Measurements from ENCODE around the gene GCAT. TPM values are rescaled to one million over a fixed set of nuclear protein-coding genes. Genes with fewer than 3 reads are reported as not detected.

The GCAT gene
- total RNA-seq, 4 donors from 2014 or later = 14.3 to 22.5 (median 20.7) TPM

DNA sequence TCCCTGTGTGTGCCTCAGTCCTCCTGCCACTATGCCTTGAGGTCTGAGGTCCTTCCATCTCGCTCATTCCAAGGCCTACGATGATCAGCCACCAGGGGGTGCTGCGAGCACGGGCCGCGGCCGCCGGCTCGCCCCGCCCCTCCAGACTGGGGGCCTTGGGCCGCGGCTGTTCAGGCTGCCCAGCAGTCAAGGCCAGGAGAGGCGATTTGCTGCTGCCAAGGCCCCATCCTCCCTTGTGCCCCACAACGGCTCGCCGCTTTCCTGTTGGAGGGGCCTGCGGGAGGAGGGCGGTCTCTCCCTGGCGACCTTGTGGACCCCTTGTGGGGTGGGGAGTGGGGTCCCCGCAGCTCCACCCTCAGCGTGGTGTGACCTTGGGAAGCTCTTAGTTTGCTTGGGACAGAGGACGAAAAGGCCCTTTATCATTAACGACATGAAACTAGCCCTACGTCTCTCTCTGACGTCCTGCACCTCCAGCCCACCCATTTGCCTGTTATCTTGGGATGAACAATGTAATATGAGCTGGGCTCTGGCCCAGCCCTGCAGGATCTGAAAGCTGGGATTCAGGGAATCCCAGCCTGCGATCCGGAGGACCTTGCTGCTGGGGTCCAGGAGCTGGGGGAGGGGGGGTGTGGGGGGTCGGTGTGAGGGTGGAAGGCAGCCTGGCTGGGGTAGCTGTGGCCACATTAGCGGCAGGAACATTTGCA lies 10.1 kb downstream of the GCAT start:
- H3K27me3 ChIP-seq = peaks cover 0 to 40% (median 0%) of the 10 kb centered on the region in 4 donors
- intact Hi-C loops (cut with DNase I) = loop anchor here (5.0 kb wide), 1 partner anchor 44 kb away; no protein-coding TSS in a partner anchor
- WGBS, 2 donors = 10% methylated on average over 6 of the region's 29 CpGs; no CpG with 5 or more reads in 1 of the 2 donors
- peak overlapping the region in 3 of 4 donors; percentile 35 to 67 (median 42) for H3K4me3 ChIP-seq
- peaks cover 0 to 42% (median 0%) of the 10 kb centered on the region in 3 donors for H3K36me3 ChIP-seq
- TF ChIP-seq POLR2A (IDR thresholded peaks at IDR 0.05) = no peak
- TF ChIP-seq, protein P1, sequence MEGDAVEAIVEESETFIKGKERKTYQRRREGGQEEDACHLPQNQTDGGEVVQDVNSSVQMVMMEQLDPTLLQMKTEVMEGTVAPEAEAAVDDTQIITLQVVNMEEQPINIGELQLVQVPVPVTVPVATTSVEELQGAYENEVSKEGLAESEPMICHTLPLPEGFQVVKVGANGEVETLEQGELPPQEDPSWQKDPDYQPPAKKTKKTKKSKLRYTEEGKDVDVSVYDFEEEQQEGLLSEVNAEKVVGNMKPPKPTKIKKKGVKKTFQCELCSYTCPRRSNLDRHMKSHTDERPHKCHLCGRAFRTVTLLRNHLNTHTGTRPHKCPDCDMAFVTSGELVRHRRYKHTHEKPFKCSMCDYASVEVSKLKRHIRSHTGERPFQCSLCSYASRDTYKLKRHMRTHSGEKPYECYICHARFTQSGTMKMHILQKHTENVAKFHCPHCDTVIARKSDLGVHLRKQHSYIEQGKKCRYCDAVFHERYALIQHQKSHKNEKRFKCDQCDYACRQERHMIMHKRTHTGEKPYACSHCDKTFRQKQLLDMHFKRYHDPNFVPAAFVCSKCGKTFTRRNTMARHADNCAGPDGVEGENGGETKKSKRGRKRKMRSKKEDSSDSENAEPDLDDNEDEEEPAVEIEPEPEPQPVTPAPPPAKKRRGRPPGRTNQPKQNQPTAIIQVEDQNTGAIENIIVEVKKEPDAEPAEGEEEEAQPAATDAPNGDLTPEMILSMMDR (IDR thresholded peaks at IDR 0.05) = peak; percentile 90 to 97 (median 95)
- peak overlapping the region in 2 of 4 donors; percentile 42 to 45 for H3K27ac ChIP-seq
- H3K4me1 ChIP-seq = peaks cover 15 to 25% (median 18%) of the 10 kb centered on the region in 3 donors
- H3K9me3 ChIP-seq = no peaks in the 10 kb centered on the region
- DNase-seq = no peak

DNA sequence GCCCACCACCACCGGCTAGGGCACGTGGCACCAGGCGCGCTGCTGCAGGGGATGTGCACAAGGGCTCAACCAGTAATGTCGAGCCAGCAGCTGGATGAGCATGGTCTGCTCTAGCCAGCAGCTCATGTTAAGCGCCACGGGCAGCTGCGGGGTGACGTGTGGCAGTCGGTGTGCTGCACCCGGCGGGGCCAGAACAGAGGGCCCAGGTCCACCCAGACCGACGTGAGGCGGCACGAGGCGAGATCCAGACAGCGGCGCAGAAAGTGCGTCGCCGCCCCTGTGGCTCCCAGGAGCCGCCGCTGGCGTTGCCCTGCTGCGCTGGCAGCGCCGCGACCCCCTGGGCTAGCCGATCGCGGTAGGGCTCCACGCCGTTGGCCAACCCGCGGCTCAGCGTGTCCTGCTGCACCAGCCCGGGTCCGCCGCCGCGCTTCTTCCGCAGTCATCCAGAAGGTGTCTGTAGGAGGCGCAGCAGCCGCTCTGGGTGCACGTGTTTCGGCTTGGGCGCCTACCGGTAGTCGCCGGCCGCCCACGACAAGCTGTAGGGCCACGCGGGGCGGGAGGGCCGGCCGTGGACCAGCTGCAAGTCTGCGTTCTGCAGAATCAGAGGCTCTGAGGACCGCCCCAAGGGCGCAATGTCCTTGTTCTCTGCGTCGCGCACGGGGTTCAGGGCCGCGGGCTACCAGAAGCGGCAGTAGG lies 10.8 kb downstream of the GCAT start:
- peaks cover 0 to 35% (median 0%) of the 10 kb centered on the region in 3 donors for H3K36me3 ChIP-seq
- peaks cover 0 to 47% (median 0%) of the 10 kb centered on the region in 4 donors for H3K27me3 ChIP-seq
- TF ChIP-seq, protein P1 (IDR thresholded peaks at IDR 0.05) = peak in 5 of 6 experiments; percentile 34 to 54 (median 39)
- no peak for TF ChIP-seq POLR2A (IDR thresholded peaks at IDR 0.05)
- H3K27ac ChIP-seq = no peak overlapping the region
- 6% methylated on average over 35 of the region's 68 CpGs; no CpG with 5 or more reads in 1 of the 2 donors for WGBS, 2 donors
- peak overlapping the region; percentile 10 to 67 (median 38) for H3K4me3 ChIP-seq
- intact Hi-C loops (cut with DNase I) = loop anchor here (5.0 kb wide), 1 partner anchor 44 kb away; no protein-coding TSS in a partner anchor
- no peaks in the 10 kb centered on the region for H3K9me3 ChIP-seq
- no peak for DNase-seq
- H3K4me1 ChIP-seq = peaks cover 15 to 25% (median 18%) of the 10 kb centered on the region in 3 donors

DNA sequence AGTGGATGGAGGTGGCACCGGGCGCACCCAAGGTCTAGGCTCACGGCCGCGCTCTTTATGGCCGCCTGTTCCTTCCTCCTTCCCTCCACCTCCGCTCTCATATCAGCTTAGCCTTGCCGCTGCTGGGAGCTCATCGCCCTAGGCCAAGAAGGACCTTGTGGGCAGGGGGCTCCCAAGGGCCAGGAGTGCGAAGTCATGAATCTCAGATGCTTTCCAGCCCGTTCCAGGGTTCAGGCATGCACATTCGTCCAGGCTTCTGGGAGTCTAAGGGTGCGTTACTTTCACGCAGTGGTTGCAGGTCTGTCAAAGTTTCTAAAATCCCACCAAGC lies 11.3 kb downstream of the GCAT start:
- H3K36me3 ChIP-seq = peaks cover 0 to 30% (median 0%) of the 10 kb centered on the region in 3 donors
- H3K9me3 ChIP-seq = no peaks in the 10 kb centered on the region
- intact Hi-C loops (cut with DNase I) = loop anchor here (5.0 kb wide), 1 partner anchor 43 kb away; no protein-coding TSS in a partner anchor
- H3K27ac ChIP-seq = no peak overlapping the region
- WGBS, 2 donors = 18 to 28% methylated on average over 8 to 14 of the region's 14 CpGs
- H3K4me3 ChIP-seq = peak overlapping the region; percentile 10 to 67 (median 38)
- TF ChIP-seq POLR2A (IDR thresholded peaks at IDR 0.05) = no peak
- TF ChIP-seq, protein P1 (IDR thresholded peaks at IDR 0.05) = no peak
- H3K4me1 ChIP-seq = peaks cover 15 to 26% (median 19%) of the 10 kb centered on the region in 3 donors
- DNase-seq = no peak
- peaks cover 0 to 52% (median 0%) of the 10 kb centered on the region in 4 donors for H3K27me3 ChIP-seq

DNA sequence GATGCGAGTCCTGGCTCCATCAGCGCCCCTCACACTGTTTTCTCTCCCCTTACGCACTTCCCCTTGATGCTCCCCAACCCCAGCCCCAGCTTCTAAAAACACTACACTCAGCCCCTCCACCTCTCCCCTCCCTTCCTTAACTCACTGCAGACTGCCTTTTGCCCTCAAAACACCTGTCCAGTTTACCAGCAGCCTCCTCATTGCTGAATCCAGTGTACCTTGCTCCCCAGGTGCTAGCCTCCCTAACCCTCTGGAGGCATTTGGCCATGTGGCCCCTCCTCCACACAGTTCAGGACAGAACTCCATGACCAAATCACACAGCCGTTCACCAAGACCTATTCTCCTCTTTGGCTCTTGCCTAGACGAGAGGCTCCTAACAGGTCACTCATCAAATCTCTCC lies 12.6 kb downstream of the GCAT start:
- TF ChIP-seq POLR2A (IDR thresholded peaks at IDR 0.05) = no peak
- TF ChIP-seq, protein P1 (IDR thresholded peaks at IDR 0.05) = no peak
- Histone ChIP-seq H3K9me3 (no peaks in the 10 kb centered on the region), H3K27me3 (peaks cover 0 to 64% (median 0%) of the 10 kb centered on the region in 4 donors), H3K4me1 (peaks cover 15 to 39% (median 30%) of the 10 kb centered on the region in 3 donors), H3K4me3 (no peak overlapping the region), H3K27ac (no peak overlapping the region), H3K36me3 (peaks cover 0 to 17% (median 0%) of the 10 kb centered on the region in 3 donors)
- no peak for DNase-seq
- intact Hi-C loops (cut with DNase I) = loop anchor here (10.0 kb wide), 1 partner anchor 144 kb away; no protein-coding TSS in a partner anchor
- WGBS, 2 donors = 87 to 93% methylated on average over 5 of the region's 5 CpGs

Measured in esophagus squamous epithelium (tissue), 5 donors.